ENCODE results near the gene SMOC1. TPM values are rescaled to one million over a fixed set of nuclear protein-coding genes. Genes with fewer than 3 reads are reported as not detected.

The SMOC1 gene
- total RNA-seq, 4 donors from 2014 or later: 0.60 to 5.8 (median 1.2) TPM

DNA sequence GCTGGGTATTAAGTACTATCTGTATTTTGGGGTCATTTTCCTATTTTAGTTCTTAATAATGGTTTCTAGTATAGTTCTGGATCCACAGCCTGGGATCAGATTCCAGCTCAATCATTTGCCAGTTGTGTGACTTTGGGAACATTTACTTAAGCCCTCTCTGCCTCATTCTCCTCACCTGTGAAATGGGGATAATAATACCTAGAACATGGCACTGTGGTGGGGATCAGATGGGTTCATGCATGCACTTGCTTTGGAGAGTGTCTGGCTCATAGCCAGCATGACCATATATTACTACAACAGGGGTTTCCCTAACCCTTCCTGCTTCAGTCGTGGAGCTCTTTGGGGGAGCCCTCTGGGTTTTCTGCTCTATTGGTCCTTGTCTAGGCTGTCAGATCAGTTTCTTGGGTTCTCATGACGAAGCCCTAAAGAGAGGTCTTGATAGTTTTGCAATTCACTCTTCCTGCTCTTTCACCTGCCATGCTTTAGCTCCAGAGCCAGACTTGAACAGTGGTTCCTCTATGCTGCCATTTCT lies 34.1 kb upstream of the SMOC1 start:
- no peak for ATAC-seq (ENCODE audit: low FRiP score)
- DNase-seq (ENCODE audit: low spot score): no peak
- no peak for TF ChIP-seq CTCF (IDR thresholded peaks at IDR 0.05)

- DNase-seq (ENCODE audit: low spot score) (no peak), ATAC-seq (ENCODE audit: low FRiP score) (no peak)
- no peak for TF ChIP-seq CTCF (IDR thresholded peaks at IDR 0.05)
Measured at GRCh38 chr14:69845787-69846186, 33.4 kb upstream of the SMOC1 start.

DNA sequence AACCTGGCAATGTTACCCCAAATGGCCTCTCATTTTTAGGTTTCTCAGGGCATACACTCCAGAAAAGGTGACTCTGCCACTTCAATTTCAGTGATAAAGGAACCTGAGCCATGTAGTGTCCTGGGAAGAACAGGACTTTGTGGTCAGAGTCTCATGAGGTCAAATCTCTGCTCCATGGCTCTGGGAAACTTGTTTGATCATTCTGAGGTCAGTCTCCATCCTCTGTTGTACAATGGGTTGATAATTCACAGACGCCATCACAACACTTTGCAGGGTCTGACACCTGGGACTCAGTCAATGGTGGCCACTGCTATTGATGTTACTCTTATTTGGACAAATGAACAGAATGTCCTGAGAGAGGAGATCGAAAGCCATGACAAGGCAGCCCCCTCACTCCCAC lies 31.1 kb upstream of the SMOC1 start:
- ATAC-seq (ENCODE audit: low FRiP score) (no peak), DNase-seq (ENCODE audit: low spot score) (no peak)
- no peak for TF ChIP-seq CTCF (IDR thresholded peaks at IDR 0.05)

DNA sequence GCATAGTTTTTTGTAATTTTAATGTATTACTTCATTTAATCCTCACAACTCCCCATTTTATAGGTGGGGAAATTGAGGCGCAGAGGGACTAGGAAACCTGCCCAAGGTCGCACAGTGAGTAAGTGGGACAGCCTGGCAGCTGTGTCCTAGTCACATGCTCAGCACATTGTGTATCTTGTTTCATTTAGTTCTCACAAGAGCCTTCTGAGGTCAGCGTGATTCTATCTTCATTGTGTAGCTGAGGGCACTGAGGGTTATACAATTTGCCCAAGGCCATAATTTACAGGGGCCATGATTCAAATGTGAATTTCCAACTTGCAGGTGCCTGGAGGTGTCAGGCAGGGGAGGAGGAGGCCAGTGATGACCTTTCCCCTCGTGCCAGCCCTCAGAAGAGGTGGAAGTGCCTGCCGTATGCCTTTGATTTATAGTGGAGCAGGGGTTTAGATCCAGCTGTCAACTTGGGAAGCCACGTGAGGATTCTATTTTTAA lies 30.3 kb upstream of the SMOC1 start:
- no peak for TF ChIP-seq CTCF (IDR thresholded peaks at IDR 0.05)
- ATAC-seq (ENCODE audit: low FRiP score) (no peak), DNase-seq (ENCODE audit: low spot score) (no peak)

- no peak for ATAC-seq (ENCODE audit: low FRiP score)
- no peak for DNase-seq (ENCODE audit: low spot score)
- no peak for TF ChIP-seq CTCF (IDR thresholded peaks at IDR 0.05)
Measured at GRCh38 chr14:69850086-69850735, 29.0 kb upstream of the SMOC1 start.

GRCh38 chr14:69850736-69851112 lies 28.5 kb upstream of the SMOC1 start:
- ATAC-seq (ENCODE audit: low FRiP score): no peak
- no peak for DNase-seq (ENCODE audit: low spot score)
- TF ChIP-seq CTCF (IDR thresholded peaks at IDR 0.05): no peak
